ENCODE results near the gene TBC1D8.
A peak's percentile ranks its signal among the peaks of the same experiment; 100 is the strongest.

Gene TBC1D8

GRCh38 chr2:101047774-101048173 lies 103.4 kb downstream of the TBC1D8 start:
- no peak for DNase-seq
- in situ Hi-C loops (cut with MboI; ENCODE audit: low pct_unique_long_range_greater_than_20kb, low sequenced_read_pairs): no loop called here

- in situ Hi-C loops (cut with MboI; ENCODE audit: low pct_unique_long_range_greater_than_20kb, low sequenced_read_pairs): no loop called here
- no peak for DNase-seq
Measured at GRCh38 chr2:101047075-101047766, 104.0 kb downstream of the TBC1D8 start.

GRCh38 chr2:101045330-101045729 lies 105.9 kb downstream of the TBC1D8 start:
- in situ Hi-C loops (cut with MboI; ENCODE audit: low pct_unique_long_range_greater_than_20kb, low sequenced_read_pairs): no loop called here
- no peak for DNase-seq

GRCh38 chr2:101041413-101041812 lies 109.8 kb downstream of the TBC1D8 start:
- in situ Hi-C loops (cut with MboI; ENCODE audit: low pct_unique_long_range_greater_than_20kb, low sequenced_read_pairs): no loop called here
- peak; percentile 32 for DNase-seq

GRCh38 chr2:101040761-101041160 lies 110.4 kb downstream of the TBC1D8 start:
- in situ Hi-C loops (cut with MboI; ENCODE audit: low pct_unique_long_range_greater_than_20kb, low sequenced_read_pairs): no loop called here

GRCh38 chr2:101040072-101040471 lies 111.1 kb downstream of the TBC1D8 start:
- in situ Hi-C loops (cut with MboI; ENCODE audit: low pct_unique_long_range_greater_than_20kb, low sequenced_read_pairs): no loop called here
- no peak for DNase-seq

More at GRCh38 chr2:101040761-101041160, 110.4 kb downstream of the TBC1D8 start:
- no peak for DNase-seq

- DNase-seq: peak; percentile 82
Measured at GRCh38 chr2:101038455-101039255, 112.5 kb downstream of the TBC1D8 start.

GRCh38 chr2:101037161-101037755 lies 113.9 kb downstream of the TBC1D8 start:
- in situ Hi-C loops (cut with MboI; ENCODE audit: low pct_unique_long_range_greater_than_20kb, low sequenced_read_pairs): no loop called here
- DNase-seq: no peak

More at GRCh38 chr2:101038455-101039255, 112.5 kb downstream of the TBC1D8 start:
- in situ Hi-C loops (cut with MboI; ENCODE audit: low pct_unique_long_range_greater_than_20kb, low sequenced_read_pairs): no loop called here

GRCh38 chr2:101036562-101036961 lies 114.6 kb downstream of the TBC1D8 start:
- DNase-seq: peak; percentile 25

GRCh38 chr2:101032084-101032776 lies 119.0 kb downstream of the TBC1D8 start:
- in situ Hi-C loops (cut with MboI; ENCODE audit: low pct_unique_long_range_greater_than_20kb, low sequenced_read_pairs): no loop called here
- no peak for DNase-seq

More at GRCh38 chr2:101036562-101036961, 114.6 kb downstream of the TBC1D8 start:
- in situ Hi-C loops (cut with MboI; ENCODE audit: low pct_unique_long_range_greater_than_20kb, low sequenced_read_pairs): no loop called here

GRCh38 chr2:101030866-101031554 lies 120.2 kb downstream of the TBC1D8 start:
- DNase-seq: peak; percentile 47
- in situ Hi-C loops (cut with MboI; ENCODE audit: low pct_unique_long_range_greater_than_20kb, low sequenced_read_pairs): no loop called here

- DNase-seq: no peak
- in situ Hi-C loops (cut with MboI; ENCODE audit: low pct_unique_long_range_greater_than_20kb, low sequenced_read_pairs): loop anchor here (10.0 kb wide), 1 partner anchor 127 kb away; the partner anchor contains the start of gene TBC1D8
Measured at GRCh38 chr2:101027852-101028251, 123.3 kb downstream of the TBC1D8 start.

- in situ Hi-C loops (cut with MboI; ENCODE audit: low pct_unique_long_range_greater_than_20kb, low sequenced_read_pairs): loop anchor here (10.0 kb wide), 1 partner anchor 128 kb away; the partner anchor contains the start of gene TBC1D8
- no peak for DNase-seq
Measured at GRCh38 chr2:101026923-101027469, 124.2 kb downstream of the TBC1D8 start.

GRCh38 chr2:101026253-101026701 lies 124.9 kb downstream of the TBC1D8 start:
- DNase-seq: no peak
- in situ Hi-C loops (cut with MboI; ENCODE audit: low pct_unique_long_range_greater_than_20kb, low sequenced_read_pairs): loop anchor here (10.0 kb wide), 1 partner anchor 129 kb away; the partner anchor contains the start of gene TBC1D8

GRCh38 chr2:101025561-101025960 lies 125.6 kb downstream of the TBC1D8 start:
- DNase-seq: no peak
- in situ Hi-C loops (cut with MboI; ENCODE audit: low pct_unique_long_range_greater_than_20kb, low sequenced_read_pairs): loop anchor here (10.0 kb wide), 1 partner anchor 129 kb away; the partner anchor contains the start of gene TBC1D8

GRCh38 chr2:101023327-101024107 lies 127.7 kb downstream of the TBC1D8 start:
- in situ Hi-C loops (cut with MboI; ENCODE audit: low pct_unique_long_range_greater_than_20kb, low sequenced_read_pairs): loop anchor here (10.0 kb wide), 1 partner anchor 131 kb away; the partner anchor contains the start of gene TBC1D8
- no peak for DNase-seq

- no peak for DNase-seq
- in situ Hi-C loops (cut with MboI; ENCODE audit: low pct_unique_long_range_greater_than_20kb, low sequenced_read_pairs): loop anchor here (10.0 kb wide), 1 partner anchor 133 kb away; the partner anchor contains the start of gene TBC1D8
Measured at GRCh38 chr2:101022221-101022620, 129.0 kb downstream of the TBC1D8 start.

All from KBM-7 (cell line).